NCI-H446 (cell line): ENCODE measurements around the gene VPS26C.
A peak's percentile ranks its signal among the peaks of the same experiment; 100 is the strongest.
"Not testable (repeated sequence)": the region's sequence is repeated elsewhere in the genome, so short reads cannot be mapped to it uniquely, and the experiment has no call there.

ENCODE experiments used
- DNase-seq, 2 experiments: peaks; one replicate each; lab custom pipeline; 2025; lab: John Stamatoyannopoulos, UW

The VPS26C gene

DNA sequence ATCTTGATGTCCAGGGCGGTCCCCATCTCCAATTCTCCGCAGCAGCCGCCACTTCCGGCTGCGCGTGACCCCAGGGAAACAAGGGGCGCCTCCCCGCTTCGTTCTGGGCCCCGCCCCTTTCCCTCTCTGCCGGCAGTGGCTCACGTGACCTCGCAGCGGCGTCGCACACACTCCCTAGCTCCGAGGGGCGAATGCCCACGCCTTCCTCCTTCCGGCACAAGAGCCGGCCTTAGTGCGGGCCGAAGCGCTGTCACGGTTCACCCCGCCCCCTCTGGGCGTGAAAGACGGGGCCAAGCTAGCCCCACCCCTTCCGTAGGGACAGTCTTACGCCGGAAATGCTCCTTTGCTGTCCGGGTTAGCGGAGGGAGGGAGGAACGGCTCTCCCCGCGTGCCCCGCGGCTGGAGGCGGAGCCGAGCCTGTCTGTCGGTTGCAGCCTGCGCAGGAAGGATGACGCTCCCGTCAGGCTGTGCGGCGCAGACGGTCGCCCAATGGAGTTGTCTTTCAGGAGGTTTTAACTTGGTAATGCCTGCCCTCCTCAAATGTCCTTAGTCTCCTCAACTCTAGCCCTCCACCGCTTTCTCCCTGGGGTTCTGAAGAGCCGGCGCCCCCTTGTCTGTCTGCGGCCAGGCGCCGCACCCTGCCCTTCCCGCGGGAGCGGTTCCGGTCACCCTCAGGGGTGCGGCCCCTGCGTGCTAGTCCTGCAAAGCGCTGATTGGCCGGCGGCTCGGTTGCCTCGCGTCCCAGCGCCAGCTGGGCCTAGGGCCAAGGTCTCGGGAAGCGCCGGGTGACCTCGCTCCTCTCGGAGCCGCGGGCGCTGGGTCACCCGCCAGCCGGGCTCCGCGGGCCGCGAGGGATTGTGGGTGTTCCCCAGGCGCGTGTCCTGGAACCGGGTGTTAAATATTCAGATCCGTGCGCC is at the start of gene VPS26C:
TSS of gene VPS26C (minus strand) at position 66 of the 917 bp plus-strand sequence. CDS start at position 26, 40 bp downstream.
- DNase-seq: peak; percentile 98 to 100

DNA sequence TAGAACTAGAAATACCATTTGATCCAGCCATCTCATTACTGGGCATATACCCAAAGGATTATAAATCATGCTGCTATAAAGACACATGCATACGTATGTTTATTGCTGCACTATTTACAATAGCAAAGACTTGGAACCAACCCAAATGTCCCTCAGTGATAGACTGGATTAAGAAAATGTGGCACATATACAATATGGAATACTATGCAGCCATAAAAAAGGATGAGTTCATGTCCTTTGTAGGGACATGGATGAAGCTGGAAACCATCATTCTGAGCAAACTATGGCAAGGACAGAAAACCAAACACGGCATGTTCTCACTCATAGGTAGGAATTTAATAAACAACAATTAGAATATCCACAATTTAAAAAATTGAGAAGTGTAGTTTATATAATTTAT is 48.9 kb upstream of the VPS26C start:
- DNase-seq: not testable (repeated sequence)

DNA sequence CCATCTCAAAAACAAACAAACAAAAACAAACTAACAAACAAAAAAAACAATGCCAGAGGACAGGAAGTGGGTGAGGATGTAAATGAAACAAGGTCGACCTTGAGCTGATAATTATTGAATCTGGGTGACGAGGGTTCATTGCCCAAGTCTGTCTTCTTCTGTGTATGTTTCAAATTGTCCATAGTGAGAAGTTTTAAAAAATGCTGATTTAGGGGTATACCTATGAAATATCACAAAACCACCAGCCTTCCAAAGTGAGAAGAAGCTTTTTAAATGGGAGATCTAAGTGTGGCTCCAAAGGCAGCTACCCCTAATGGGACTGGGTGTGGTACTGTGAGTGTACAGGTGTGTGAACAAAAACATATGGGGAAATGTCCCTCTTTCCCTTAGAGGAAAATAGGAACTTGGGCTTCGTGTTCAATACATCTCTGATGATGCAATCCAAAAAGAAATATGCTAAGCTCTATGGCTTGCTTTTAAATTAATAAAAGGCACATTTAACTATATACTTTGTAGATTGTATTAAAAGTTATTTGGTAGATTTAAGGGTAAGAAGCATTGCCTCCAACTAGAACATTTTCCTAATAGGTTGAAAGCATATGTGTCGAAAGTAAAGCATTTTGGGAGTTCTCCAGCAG is 33.1 kb upstream of the VPS26C start:
- DNase-seq: no peak

DNA sequence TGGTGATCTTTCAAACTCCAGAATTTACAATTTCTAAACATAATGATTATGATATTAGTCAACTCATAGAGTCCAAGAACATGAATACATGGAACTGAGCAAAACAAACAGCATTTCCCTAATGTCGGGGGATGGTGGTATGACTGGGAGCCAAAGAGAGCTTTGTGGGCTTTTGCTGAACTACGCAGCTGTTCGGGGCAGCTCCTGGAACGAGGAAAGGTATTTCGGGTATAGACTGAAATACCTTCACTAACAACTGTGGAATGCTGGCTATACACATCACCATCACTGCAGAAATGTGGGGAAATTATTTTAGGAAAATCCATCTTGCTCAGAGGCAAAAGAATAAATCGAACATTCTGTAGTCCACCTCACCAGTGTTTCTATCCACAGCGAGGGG is 30.2 kb upstream of the VPS26C start:
- no peak for DNase-seq

DNA sequence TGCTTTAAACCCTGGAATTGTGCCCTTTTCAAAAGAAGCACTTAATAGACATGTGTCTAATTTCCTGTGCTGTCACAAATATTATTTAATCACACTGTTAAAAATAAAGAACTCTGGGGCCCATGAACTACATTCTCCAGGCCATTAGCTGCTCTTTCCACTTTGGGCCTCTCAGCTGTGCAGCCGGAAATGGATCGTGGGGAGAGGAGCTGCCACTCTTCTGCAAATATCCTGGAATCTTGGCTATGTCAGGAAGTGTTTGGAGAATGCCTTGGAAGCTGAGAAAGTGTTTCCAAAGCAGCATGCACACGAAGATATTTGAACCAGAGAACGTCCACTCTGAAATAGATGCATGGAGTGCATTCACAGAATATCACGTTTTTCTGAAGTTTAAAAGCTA is 27.5 kb upstream of the VPS26C start:
- DNase-seq: no peak

DNA sequence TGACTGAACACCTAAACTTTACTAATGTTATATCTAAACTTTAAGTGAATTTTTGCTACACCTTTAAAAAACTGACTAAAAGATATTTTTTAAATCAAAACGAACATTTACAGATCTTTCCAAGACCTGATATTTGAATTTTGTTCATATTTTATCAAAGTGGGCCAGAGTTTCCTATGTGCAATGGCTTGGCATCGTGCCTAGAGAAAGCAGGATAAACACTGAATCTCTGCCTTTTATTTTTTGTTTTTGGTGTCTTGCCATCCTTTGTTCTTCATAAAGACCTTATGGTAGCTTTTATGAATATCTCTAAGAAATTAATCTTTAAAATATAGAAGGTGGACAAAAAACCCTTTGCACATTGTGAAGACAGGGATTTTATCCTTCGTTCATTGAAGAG is 25.8 kb upstream of the VPS26C start:
- DNase-seq: no peak

DNA sequence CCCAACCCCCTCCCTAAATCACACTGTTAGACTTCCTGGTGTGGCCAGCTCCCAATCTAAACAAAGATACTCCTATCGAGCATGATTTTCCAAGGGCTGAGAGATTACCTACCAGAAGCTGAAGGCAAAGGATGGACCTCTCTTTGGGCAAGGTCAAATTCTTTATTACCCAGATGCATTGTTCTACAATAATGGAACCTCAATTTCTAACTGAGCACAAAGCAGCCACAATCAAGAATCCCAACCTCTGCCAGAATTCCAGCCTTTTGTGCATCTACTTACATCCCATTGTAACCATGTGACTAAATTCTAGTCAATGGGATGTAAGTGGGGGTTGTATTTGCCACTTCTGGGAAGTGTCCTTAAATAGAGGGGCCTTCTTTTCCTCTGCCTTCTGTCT is 24.9 kb upstream of the VPS26C start:
- DNase-seq: no peak

DNA sequence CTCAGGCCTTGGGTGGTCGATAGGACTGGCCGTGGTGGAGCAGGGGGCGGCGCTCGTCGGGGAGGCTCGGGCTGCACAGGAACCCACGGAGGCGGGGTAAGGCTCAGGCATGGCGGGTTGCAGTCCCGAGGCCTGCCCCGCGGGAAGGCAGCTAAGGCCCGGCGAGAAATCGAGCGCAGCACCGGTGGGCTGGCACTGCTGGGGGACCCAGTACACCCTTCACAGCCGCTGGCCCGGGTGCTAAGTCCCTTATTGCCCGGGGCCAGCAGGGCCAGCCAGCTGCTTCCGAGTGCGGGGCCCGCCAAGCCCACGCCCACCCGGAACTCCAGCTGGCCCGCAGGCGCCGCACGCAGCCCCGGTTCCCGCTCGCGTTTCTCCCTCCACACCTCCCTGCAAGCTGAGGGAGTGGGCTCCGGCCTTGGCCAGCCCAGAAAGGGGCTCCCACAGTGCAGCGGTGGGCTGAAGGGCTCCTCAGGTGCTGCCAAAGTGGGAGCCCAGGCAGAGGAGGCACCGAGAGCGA is 16.1 kb upstream of the VPS26C start:
- not testable (repeated sequence) for DNase-seq

DNA sequence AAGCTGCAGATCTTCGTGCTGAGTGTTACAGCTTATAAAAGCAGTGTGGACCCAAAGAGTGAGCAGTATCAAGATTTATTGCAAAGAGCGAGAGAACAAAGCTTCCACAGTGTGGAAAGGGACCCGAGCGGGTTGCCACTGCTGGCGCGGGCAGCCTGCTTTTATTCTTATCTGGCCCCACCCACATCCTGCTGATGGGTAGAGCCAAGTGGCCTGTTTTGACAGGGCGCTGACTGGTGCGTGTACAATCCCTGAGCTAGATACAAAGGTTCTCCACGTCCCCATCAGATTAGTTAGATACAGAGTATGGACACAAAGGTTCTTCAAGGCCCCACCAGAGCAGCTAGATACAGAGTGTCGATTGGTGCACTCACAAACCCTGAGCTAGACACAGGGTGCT is 15.5 kb upstream of the VPS26C start:
- not testable (repeated sequence) for DNase-seq

DNA sequence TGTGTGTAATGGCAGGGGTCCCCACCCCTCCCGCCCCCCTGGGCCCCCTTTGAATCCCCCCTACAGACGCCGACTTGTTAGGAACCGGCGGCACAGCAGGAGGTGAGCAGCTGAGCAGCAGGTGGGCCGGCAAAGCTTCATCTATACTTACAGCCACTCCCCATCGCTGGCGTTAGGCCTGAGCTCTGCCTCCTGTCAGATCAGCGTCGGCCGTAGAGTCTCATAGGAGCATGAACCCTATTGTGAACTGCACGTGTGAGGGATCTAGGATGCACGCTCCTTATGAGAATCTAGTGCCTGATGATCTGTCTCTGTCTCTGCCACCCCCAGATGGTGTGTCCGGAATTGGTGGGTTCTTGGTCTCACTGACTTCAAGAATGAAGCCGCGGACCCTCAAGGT is 14.9 kb upstream of the VPS26C start:
- DNase-seq: no peak

DNA sequence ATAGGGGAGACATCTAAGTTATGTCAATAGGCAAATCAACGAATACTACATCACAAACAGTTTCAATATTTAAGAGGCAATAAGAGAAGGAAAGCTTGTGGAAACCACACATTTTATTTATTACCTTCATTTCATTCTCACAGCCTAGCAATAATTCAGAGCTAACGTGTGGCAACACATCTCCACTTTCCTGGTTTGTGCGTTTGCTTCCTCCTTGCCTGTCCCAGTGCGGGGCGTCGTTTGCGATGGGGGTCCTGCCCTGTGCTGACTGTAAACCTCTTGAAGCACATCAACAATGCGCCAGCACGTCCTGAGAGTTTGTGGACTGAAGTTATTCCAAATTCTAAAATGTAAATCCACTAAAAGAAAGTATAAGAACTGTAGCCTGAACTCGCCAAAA is 14.4 kb upstream of the VPS26C start:
- DNase-seq: no peak

DNA sequence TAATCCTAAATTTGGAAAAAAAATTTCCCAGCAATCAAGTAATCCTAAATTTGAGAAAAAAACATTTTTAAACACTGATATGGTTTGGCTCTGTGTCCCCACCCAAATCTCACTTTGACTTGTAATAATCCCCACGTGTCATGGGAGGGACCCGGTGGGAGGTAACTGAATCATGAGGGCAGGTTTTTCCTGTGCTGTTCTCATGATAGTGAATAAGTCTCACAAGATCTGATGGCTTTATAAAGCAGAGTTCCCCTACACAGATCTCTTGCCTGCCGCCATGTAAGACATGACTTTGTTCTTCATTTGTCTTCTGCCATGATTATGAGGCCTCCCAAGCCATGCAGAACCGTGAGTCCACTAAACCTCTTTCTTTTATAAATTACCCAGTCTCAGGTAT is 12.1 kb upstream of the VPS26C start:
- not testable (repeated sequence) for DNase-seq

DNA sequence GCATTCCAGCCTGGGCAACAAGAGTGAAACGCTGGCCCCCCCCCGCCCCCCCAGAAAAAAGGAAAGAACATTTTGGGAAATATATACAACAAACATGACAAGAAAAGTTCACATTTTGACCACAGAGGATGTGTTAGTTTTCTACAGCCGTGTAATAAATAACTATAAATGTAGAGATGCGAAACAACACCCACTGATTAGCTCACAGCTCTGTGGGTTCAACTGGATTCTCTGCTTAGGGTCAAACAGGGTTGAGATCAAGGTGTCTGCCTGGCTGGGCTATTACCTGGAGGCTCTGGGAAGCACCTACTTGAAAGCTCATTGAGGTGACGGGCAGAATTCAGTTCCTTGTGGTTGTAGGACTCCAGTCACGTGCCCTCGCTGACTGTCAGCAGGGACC is 11.1 kb upstream of the VPS26C start:
- no peak for DNase-seq

DNA sequence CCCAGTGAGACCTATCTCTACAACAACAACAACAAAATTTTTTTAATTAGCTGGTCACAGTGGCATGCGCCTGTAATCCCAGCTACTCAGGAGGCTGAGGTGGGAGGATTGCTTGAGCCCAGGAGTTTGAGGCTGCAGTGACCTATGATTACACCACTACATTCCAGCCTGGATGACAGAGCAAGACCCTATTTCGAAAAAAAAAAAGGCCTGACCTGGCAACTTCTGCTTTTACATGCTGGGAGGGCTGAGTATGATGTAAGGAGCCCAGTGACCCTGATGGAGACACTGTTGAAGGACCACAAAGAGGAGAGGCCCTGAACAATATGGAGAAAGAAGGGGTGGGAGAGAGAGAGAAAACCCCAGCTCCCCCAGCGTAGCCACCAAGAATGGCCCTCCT is 9.2 kb upstream of the VPS26C start:
- no peak for DNase-seq

DNA sequence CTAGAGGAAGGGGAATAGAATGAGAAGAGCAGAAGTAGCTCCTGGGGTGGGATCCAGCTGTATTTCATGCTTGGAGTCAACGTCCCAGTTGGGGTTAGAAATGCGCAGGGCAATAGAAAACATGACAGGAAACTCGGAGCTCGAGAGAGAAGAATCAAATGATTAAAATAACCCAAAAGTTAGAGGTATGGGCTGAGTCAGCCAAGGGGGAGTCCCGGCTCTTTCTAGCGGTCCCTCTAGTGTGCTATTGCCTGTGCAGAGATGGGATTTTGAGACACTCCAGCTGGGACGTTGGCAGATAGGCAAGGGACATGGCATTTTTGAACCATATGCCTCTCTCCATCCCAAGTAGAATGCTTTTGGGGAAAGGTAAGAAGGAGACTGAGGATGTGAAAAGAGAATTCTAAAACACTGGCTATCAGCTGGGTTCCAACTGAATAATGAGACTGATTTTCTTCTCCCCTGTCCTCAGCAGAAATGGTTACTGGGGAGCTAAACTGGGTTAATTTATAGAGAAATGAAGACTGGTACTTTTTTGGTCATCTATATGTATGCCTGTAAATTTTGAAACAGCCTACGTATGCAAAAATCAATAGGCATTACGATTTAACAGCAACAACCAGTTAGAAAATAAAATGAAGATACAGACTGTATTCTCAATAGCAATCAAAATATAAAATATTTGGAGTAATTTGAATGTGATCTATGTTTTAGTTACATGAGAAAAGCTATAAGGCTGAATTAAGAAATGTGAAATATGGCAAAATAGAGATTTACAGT is 7.0 kb upstream of the VPS26C start:
- no peak for DNase-seq

DNA sequence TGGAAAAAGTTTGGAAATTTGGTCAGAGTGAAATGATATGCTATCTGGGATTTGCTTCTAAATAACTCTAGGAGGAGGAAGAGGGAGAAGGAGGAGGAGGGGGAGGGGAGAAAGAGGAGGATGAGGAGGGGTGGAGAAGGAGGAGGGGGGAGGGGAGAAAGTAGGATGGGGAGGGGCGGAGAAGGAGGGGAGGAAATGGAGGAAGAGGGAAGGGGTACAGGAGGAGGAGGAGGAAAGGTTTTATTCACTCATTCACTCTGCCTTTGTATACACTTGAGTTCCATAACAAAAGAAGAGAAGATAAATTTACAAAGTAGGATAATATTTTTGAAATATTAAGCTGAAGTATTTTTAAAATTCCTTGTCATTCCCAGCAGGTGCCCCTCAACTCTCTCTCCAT is 6.3 kb upstream of the VPS26C start:
- no peak for DNase-seq

DNA sequence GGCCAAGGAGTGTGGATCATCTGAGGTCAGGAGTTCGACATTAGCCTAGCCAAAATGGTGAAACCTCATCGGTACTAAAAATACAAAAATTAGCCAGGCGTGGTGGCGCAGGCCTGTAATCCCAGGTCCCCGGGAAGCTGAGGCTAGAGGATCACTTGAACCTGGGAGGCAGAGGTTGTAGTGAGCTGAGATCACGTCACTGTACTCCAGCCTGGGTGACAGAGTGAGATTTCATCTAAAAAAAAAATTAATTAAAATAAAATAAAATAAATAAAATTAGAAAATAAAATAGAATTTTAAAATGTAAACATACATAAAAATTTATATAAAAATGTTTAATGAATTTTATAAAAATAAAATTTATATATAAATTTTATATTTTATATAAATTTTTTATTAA is 5.8 kb upstream of the VPS26C start:
- DNase-seq: no peak

DNA sequence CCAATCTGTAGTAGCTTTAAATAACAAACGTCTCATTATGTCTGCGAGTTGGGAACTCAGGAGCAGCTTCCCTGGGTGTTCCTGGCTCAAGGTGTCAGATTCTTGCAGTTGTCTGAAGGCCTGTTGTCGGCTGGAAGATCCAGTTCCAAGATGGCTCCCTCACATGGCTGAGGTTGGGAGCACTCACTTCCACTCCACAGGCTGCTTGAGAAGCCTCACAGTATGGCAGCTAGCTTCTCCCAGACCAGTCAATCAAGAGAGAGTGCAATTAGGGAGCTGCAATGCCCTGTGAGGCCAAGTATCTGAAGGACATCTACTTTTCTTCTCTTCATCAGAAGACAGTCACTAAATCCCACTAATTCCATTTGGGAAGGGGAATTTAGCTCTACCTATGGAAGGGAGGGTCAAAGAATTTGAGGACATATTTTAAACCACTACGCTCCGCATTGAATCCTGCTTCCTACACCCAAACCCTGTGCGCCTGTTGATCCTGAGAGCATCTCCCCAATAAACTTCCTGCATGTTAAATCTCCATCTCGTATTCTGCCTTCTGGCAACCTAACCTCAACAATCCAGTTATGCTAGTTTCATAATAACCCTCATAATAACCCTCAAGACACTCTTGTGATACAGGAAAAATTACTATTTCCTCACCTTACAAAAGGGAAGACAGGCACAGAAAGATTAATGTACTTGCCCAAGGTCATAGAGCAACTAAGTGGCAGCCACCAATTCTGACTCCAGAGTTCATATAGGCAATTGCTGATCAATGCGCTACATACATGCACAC is 3.6 kb upstream of the VPS26C start:
- DNase-seq: no peak

DNA sequence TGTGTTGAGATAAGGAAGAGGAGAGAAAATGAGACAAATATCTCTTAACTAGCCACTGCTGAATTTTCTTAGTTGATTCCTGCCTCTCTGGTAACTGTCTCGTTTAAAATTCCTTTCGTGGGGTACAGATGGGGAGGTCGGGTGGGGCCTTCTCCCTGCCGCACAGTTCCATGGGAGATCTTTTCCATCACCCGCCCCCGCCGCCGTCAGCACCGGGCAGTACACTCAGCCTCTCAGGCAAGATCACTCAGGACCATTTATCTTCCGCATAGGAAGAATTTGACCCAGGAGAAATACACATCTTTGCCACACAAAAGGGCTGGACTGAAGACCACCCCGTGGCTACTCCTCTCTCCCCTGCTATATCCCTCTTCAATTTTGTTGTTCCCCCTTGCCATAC is 2.3 kb upstream of the VPS26C start:
- DNase-seq: no peak

DNA sequence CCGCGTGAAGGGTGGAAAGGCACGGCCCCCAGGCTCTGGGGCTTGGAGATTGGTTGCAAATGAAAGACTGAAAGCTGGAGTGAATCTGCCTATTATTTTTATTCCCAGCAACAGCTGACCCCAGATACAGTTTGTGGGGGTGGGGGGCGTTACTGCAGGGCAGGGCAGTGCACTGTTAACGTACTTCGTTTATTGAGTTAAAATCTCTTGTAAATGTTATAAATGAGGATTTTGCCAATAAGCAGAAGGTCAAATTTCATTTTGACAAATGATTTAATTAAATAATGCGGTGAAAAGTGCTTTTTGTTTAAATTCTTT is 1.0 kb upstream of the VPS26C start:
- DNase-seq: no peak

DNA sequence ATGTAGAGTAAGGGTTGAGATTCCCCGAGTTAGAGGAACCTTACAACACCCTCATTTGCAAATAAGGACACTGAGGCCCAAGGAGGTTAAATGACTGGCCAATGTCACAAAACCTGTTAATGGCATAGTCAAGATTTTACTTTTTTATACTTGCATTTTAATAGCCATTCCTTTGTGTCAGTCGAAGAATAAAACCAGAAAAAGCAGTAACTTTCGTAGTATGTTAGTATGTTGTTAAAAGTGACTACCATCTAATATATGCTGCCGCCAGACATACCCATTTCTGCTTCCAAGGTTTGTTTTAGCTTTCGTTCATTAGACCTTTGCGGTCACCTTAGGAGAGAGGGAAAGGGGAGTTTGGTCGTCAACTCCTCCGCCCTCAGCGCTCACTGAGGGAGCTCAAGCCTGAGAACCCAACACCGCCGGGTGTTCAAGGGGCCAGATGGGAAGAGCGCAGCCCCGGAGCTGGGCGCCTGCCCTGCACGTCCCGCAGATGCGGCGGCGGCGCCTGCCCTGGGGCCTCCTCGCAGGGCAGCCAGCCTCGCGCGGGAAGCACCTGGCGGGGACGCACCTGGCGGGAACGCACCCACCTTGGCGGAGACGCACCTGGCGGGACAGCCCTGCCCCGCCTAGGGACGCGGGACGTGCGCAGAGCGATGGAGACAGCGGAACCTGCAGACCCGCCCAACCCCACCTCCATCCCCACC is 466 bp downstream of the VPS26C start:
- peak in 1 of 2 experiments; percentile 70 for DNase-seq
